NCI-H1694 treated with DMSO at 0.1 percent for 48 hours (cell line): ENCODE results near the gene CPNE9.

Experiments
- DNase-seq: peaks from one replicate; lab custom pipeline; 2025; lab: John Stamatoyannopoulos, UW

CPNE9 gene

DNA sequence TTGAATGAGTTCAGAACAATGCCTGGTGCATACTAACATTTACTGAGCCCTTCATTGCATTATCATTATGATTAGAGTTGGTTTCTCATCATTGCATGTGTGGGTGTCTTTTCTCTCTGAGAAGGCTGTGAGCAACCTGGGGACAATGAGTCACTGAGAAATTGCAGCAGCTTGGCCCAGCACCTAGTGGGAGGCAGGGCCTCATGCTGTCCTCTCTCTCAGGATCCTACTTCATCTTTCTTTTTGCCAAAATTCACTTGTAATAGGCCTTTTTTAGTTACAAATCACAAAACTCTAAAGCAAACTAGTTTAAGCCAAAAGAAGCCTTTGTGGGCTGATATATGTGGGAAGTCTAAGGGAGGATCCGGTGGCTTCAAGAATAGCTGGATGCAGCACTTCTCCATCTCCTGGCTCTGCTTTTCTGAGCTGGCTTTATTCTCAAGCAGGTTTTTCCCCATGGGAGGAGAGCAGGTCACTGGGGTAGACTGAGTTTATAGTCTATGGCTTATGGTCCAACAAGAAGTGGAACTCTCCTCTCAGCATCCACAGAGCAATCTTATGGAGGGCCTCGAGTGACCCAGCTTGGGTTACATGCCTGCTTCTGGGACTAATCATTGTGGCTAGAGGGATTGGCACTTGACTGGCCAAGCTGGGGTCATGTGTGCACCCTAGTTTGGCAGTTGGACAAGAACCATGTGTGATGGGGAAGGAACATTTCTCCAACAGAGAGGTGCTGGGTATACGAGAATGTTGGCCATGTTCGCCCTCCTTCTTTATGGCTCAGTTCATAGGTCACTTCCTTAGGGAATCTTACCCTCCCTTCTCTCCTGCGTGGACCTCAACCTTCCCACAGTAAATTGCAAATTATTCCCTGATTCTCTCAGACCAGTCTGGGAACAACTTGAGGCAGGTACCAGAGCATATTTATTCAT is 74.8 kb downstream of the CPNE9 start:
- no peak for DNase-seq

DNA sequence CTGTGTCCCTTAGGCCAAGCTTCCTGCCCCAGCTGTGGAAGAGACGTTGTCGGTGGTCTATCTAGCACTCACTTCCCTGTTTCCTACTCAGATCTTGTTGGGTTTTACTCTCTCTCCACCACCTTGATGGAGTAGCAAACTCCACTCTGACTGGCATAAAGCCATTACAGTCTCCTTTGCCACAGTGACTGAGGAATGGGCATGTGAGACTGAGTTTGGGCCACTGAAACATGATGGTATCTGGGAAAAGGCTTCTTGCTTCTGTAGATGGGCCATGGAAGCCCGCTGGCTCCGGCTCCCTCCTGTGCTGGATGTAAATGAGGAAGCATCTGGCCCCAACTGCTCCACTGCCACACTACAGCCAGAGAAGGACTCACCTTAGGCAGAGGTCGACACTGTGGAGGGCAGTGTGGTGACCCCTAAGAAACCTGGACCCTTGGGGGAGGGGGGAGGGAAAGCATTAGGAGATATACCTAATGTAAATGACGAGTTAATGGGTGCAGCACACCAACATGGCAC is 75.5 kb downstream of the CPNE9 start:
- no peak for DNase-seq
